MCF 10A (cell line): ENCODE data around the gene LRPAP1. TPM values are rescaled to one million over a fixed set of nuclear protein-coding genes. Genes with fewer than 3 reads are reported as not detected.

ENCODE experiments used
- BruUV-seq: library from RNA; stranded (reverse); fragments of 400-500 nt; replicated peaks from 2 replicates; lab custom pipeline; 2021; lab: Mats Ljungman, UMichigan
- CTCF ChIA-PET: fragments of 300-600 bp; sonication (Branson Sonifier 250); formaldehyde crosslinking; extraction: SDS; loops from one replicate; lab custom pipeline; 2021; ENCODE audit warnings: antibody characterized with exemption, inconsistent platforms; lab: Yijun Ruan, JAX
- POLR2A ChIA-PET: fragments of 300-600, 350-650 bp; sonication (Branson Sonifier 250); formaldehyde crosslinking; extraction: SDS; loops from one replicate; lab custom pipeline; 2020; ENCODE audit warnings: antibody characterized with exemption, inconsistent platforms; lab: Yijun Ruan, JAX
- DNase-seq: peaks from one replicate; pipeline ENCODE4 v3.0.0-alpha.2; 2018; ENCODE audit not compliant: unreplicated experiment
- H3K27ac Mint-ChIP-seq: one replicate; pipeline ENCODE4 v1.8.0; 2022; ENCODE audit warnings: mild to moderate bottlenecking, low read depth, mixed read lengths; ENCODE audit not compliant: unreplicated experiment
- H3K27me3 Mint-ChIP-seq: one replicate; pipeline ENCODE4 v1.8.0; 2022; ENCODE audit warnings: mixed read lengths; ENCODE audit not compliant: insufficient read depth, unreplicated experiment
- H3K36me3 Mint-ChIP-seq: one replicate; pipeline ENCODE4 v1.8.0; 2022; ENCODE audit warnings: mild to moderate bottlenecking, moderate library complexity, mixed read lengths; ENCODE audit not compliant: insufficient read depth, unreplicated experiment
- H3K4me1 Mint-ChIP-seq: one replicate; pipeline ENCODE4 v1.8.0; 2022; ENCODE audit warnings: mixed read lengths; ENCODE audit not compliant: insufficient read depth, unreplicated experiment
- H3K4me3 Mint-ChIP-seq: one replicate; pipeline ENCODE4 v1.8.0; 2022; ENCODE audit warnings: mild to moderate bottlenecking, moderate library complexity, mixed read lengths; ENCODE audit not compliant: unreplicated experiment
- H3K9me3 Mint-ChIP-seq: one replicate; pipeline ENCODE4 v1.8.0; 2022; ENCODE audit warnings: mixed read lengths; ENCODE audit not compliant: unreplicated experiment
- CTCF ChIP-seq: fragments of 200-600 bp; IDR thresholded peaks from one replicate; pipeline ENCODE4 v1.8.0; 2022; ENCODE audit warnings: antibody characterized with exemption, mild to moderate bottlenecking; ENCODE audit not compliant: unreplicated experiment
- intact Hi-C: fragments of 100-400 bp; cut with micrococcal nuclease; formaldehyde crosslinking; loops from 2 replicates; pipeline ENCODE4 v1.14.1; 2022
- total RNA-seq: library from RNA; stranded (reverse); gene quantifications from 2 replicates; pipeline ENCODE4 v1.2.3, GENCODE V29; 2022

LRPAP1 gene
- total RNA-seq, 1 experiment from 2014 or later: 93.6 TPM

GRCh38 chr4:3480528-3481112 is 51.6 kb downstream of the LRPAP1 start:
- no TSS peak for BruUV-seq
- H3K9me3 Mint-ChIP-seq: no peaks in the 10 kb centered on the region
- peak; percentile 99 for TF ChIP-seq CTCF
- H3K4me1 Mint-ChIP-seq: peaks cover 9% of the 10 kb centered on the region
- DNase-seq: peak; percentile 77
- POLR2A ChIA-PET: interaction anchor here (0.7 to 2.3 kb wide), 5 partner anchors 10 to 390 kb away, joined by 3 to 9 read pairs (median 4); no protein-coding TSS in a partner anchor
- H3K4me3 Mint-ChIP-seq: no peak overlapping the region
- H3K27ac Mint-ChIP-seq: no peak overlapping the region
- no peaks in the 10 kb centered on the region for H3K27me3 Mint-ChIP-seq
- intact Hi-C loops: loop anchor here (1.0 to 2.0 kb wide), 3 partner anchors 134 to 400 kb away; no protein-coding TSS in a partner anchor
- CTCF ChIA-PET: interaction anchor here (0.7 to 3.9 kb wide), 44 partner anchors 9 to 475 kb away, joined by 3 to 46 read pairs (median 5); partner anchors contain the start of genes DOK7 and HGFAC
- H3K36me3 Mint-ChIP-seq: no peaks in the 10 kb centered on the region

GRCh38 chr4:3479358-3480101 is 52.7 kb downstream of the LRPAP1 start:
- DNase-seq: no peak
- CTCF ChIA-PET: interaction anchor here (0.6 to 3.9 kb wide), 30 partner anchors 8 to 561 kb away, joined by 3 to 46 read pairs (median 6); partner anchors contain the start of genes DOK7 and HGFAC
- Mint-ChIP-seq H3K4me1 (peaks cover 9% of the 10 kb centered on the region), H3K4me3 (no peak overlapping the region), H3K27ac (no peak overlapping the region), H3K9me3 (no peaks in the 10 kb centered on the region), H3K36me3 (no peaks in the 10 kb centered on the region), H3K27me3 (no peaks in the 10 kb centered on the region)
- BruUV-seq: no TSS peak
- intact Hi-C loops: loop anchor here (1.0 to 2.0 kb wide), 3 partner anchors 133 to 401 kb away; no protein-coding TSS in a partner anchor
- no peak for TF ChIP-seq CTCF
- POLR2A ChIA-PET: interaction anchor here (0.5 to 2.3 kb wide), 2 partner anchors 133 to 480 kb away, joined by 3 to 9 read pairs; no protein-coding TSS in a partner anchor

- BruUV-seq: no TSS peak
- ChIA-PET CTCF (interaction anchor here (0.5 to 3.9 kb wide), 14 partner anchors 7 to 560 kb away, joined by 3 to 46 read pairs (median 7); partner anchors contain the start of genes DOK7 and HGFAC), POLR2A (no interaction called here)
- Mint-ChIP-seq H3K4me3 (no peak overlapping the region), H3K36me3 (no peaks in the 10 kb centered on the region), H3K9me3 (no peaks in the 10 kb centered on the region), H3K27me3 (no peaks in the 10 kb centered on the region), H3K4me1 (peaks cover 9% of the 10 kb centered on the region), H3K27ac (no peak overlapping the region)
- DNase-seq: no peak
- intact Hi-C loops: no loop called here
- no peak for TF ChIP-seq CTCF
Observed at GRCh38 chr4:3478446-3479357, 53.5 kb downstream of the LRPAP1 start.
